Endothelial cell of umbilical vein (primary cell): Measurements from ENCODE around the gene RTEL1.
A peak's percentile ranks its signal among the peaks of the same experiment; 100 is the strongest.

Experiments
- EZH2 ChIP-seq: IDR thresholded peaks from 2 replicates; pipeline ENCODE4 v1.6.1; 2012; ENCODE audit warnings: borderline replicate concordance, low read depth, mild to moderate bottlenecking, moderate library complexity, low read length, inconsistent platforms; ENCODE audit not compliant: severe bottlenecking
- FOS ChIP-seq: IDR thresholded peaks from 2 replicates; pipeline ENCODE4 v1.6.1; 2011; ENCODE audit warnings: mild to moderate bottlenecking, low read length, moderate library complexity, borderline replicate concordance; ENCODE audit not compliant: insufficient read depth
- GATA2 ChIP-seq: IDR thresholded peaks from 2 replicates; pipeline ENCODE4 v1.7.0; 2011; ENCODE audit warnings: low read depth, mild to moderate bottlenecking, moderate library complexity, mixed read lengths, low read length; ENCODE audit not compliant: insufficient read length, insufficient read depth
- JUN ChIP-seq: IDR thresholded peaks from 2 replicates; pipeline ENCODE4 v1.6.1; 2011; ENCODE audit warnings: borderline replicate concordance, low read depth; ENCODE audit not compliant: insufficient read length, insufficient read depth
- MYC ChIP-seq: IDR thresholded peaks from one replicate; pipeline ENCODE4 v1.6.1; 2011; ENCODE audit warnings: mild to moderate bottlenecking, low read depth, low read length
- POLR2A ChIP-seq: IDR thresholded peaks from 2 replicates; pipeline ENCODE4 v1.6.1; 2012; ENCODE audit warnings: low read depth, mild to moderate bottlenecking, control low read depth, low read length
- POLR2AphosphoS5 ChIP-seq: IDR thresholded peaks from 2 replicates; pipeline ENCODE4 v1.6.1; 2012; ENCODE audit warnings: low read depth, mild to moderate bottlenecking, control low read depth, low read length, moderate library complexity; ENCODE audit not compliant: insufficient read depth
- TF ChIP-seq, protein P1 (sequence below), 2 donors: IDR thresholded peaks; 1 replicate in 1 of 2; 2 replicates in 1 of 2; pipeline ENCODE4 v1.5.1; 2011; ENCODE audit warnings: low read length in 2 of 2, mild to moderate bottlenecking in 2 of 2, moderate library complexity in 2 of 2, control low read depth in 1 of 2, inconsistent platforms in 1 of 2, low read depth in 1 of 2; ENCODE audit not compliant: insufficient read depth in 1 of 2; ENCODE audit errors: extremely low read depth in 1 of 2
- TF ChIP-seq, protein P2 (sequence below): IDR thresholded peaks from 2 replicates; pipeline ENCODE4 v1.6.1; 2011; ENCODE audit not compliant: insufficient read depth, insufficient read length

DNA sequence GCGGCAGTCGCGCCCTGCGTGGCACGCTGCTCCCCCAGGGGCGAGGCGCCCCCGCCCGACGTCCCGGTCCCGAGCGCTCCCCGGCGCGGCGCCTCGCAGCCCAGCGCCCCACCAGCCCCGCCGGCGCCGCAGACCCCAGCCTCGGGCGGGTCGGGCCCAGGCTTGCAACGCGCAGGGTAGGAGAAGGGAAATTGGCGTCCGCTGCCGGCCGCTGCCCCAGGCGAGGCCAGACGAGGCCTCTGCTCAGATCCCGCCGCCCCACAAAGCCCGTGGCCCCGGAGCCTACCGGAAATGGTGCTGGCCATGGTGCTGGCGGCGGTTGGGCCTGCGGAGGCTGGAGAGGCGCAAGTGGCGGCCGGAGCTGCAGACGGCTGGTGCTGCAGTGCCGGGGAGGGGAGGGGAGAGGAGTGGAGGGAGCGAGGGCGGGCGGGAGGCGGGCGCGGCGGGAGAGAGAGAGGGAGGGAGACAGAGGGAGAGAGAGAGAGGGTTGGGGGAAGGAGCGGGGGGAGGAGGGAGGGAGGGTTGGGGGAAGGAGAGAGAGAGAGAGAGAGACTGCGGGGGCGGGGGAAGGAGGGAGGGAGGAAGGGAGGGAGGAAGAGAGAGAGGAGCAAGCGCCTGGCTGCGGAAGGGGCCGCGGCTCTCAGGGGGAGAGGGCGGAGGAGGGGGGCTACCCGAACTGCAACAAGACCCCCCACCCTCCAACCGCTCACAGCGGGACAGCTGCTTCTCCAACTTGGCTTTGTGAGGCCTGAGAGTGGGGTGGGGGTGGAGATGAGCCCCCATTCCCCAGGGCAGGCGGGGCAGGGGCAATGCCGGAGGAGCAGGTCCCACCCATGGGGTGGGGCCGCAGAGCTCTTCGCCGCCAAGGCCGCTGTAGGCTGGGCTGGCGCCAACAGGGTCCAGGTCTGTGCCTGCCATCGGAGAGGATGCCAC, 4.8 kb upstream of the RTEL1 start, which contains the start of gene STMN3:
- TF ChIP-seq FOS (no peak), POLR2A (no peak), GATA2 (no peak), JUN (no peak), EZH2 (no peak), POLR2AphosphoS5 (peak; percentile 81), MYC (no peak)
- TF ChIP-seq, protein P1, sequence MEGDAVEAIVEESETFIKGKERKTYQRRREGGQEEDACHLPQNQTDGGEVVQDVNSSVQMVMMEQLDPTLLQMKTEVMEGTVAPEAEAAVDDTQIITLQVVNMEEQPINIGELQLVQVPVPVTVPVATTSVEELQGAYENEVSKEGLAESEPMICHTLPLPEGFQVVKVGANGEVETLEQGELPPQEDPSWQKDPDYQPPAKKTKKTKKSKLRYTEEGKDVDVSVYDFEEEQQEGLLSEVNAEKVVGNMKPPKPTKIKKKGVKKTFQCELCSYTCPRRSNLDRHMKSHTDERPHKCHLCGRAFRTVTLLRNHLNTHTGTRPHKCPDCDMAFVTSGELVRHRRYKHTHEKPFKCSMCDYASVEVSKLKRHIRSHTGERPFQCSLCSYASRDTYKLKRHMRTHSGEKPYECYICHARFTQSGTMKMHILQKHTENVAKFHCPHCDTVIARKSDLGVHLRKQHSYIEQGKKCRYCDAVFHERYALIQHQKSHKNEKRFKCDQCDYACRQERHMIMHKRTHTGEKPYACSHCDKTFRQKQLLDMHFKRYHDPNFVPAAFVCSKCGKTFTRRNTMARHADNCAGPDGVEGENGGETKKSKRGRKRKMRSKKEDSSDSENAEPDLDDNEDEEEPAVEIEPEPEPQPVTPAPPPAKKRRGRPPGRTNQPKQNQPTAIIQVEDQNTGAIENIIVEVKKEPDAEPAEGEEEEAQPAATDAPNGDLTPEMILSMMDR (IDR thresholded peaks at IDR 0.05; ENCODE audit: extremely low read depth in 1 of 2, insufficient read depth in 1 of 2, low read depth in 1 of 2, low read length in 2 of 2): no peak
- TF ChIP-seq, protein P2, sequence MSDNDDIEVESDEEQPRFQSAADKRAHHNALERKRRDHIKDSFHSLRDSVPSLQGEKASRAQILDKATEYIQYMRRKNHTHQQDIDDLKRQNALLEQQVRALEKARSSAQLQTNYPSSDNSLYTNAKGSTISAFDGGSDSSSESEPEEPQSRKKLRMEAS: no peak
